HG02759 (cell line): ENCODE data around the gene SAP30BP.
A peak's percentile ranks its signal among the peaks of the same experiment; 100 is the strongest.

Source experiments
- ATAC-seq: cut with Tn5 transposase; IDR thresholded peaks from one replicate; pipeline ENCODE4 v1.9.1; 2021; ENCODE audit warnings: mild to moderate bottlenecking, moderate library complexity; ENCODE audit not compliant: unreplicated experiment

Gene SAP30BP

DNA sequence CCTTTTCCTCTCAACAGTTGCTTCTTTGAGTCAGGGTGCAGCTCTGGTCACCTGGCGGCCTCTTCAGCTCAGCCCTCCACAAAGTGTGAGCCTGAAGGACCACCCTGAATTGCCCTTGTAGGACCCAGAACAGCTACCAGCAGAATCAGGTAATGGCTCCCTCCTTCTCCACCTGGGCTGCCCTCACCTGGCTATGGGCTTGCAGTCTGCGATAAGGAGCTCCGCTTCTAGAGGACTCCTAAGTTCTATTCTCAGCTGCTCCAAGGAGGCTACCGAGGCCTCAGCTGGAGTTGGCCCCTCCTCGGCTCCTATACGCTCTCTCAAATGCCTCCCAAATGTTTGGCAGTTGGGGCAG lies 20.5 kb upstream of the SAP30BP start:
- peak; percentile 15 for ATAC-seq

- ATAC-seq: no peak
Measured at GRCh38 chr17:75647061-75647460, 20.1 kb upstream of the SAP30BP start.

DNA sequence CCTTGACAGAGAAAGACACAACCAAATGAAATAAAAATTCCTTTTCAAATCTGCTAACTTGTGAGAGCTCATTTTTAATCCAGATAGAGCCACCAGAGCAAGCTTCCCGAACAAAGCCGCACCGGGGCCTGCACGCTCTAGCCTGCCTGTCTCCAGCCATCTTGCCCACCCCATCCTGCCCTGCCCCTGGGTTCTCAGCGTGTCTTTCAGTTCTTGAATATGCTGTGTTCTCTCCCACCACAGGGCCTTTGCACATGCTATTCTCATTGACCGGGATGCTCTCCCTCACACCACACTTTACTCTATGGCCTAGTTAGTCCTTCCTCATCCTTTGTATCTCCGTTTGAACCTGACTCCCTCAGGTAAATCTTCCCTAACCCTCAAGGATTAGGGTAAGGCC lies 19.2 kb upstream of the SAP30BP start:
- ATAC-seq: no peak

DNA sequence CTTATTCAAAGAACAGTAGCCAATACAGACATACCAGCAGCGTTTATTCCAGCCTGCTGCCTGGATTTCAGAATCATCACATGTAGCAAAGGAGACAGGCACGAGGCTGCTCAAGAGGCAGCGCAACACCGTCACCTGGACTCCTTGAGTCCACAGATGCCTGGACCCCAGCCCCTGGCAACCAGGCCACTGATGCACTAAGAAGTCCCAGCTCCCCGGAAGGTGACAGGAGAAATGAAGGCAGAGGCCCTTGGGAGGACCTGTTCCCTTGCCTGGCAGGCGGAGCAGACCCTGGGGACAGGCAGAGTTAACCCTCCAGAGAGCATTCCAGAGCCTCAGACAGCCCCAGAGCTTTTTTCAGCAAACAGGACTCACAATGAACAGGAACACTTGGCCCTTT lies 17.5 kb upstream of the SAP30BP start:
- no peak for ATAC-seq

DNA sequence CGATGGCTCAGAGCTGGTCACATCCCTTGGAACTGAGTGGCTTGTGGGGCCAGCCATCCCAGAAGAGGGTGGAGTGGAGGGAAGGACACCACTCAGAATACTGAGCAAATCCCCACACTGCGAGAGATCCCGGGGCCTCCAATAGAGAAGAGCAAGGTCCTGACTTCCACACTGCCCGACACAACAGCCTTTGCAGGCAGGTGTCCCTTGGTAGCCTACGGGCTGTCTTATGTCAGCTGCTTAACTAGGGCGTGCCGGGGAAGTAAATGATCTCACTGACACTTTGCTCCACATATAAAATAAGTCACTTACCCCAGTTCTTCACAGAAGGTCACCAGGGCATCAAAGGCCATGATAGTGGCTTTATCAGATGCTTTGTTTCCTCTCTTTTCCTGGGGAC lies 16.3 kb upstream of the SAP30BP start:
- no peak for ATAC-seq

GRCh38 chr17:75652341-75652740 lies 14.8 kb upstream of the SAP30BP start:
- no peak for ATAC-seq

DNA sequence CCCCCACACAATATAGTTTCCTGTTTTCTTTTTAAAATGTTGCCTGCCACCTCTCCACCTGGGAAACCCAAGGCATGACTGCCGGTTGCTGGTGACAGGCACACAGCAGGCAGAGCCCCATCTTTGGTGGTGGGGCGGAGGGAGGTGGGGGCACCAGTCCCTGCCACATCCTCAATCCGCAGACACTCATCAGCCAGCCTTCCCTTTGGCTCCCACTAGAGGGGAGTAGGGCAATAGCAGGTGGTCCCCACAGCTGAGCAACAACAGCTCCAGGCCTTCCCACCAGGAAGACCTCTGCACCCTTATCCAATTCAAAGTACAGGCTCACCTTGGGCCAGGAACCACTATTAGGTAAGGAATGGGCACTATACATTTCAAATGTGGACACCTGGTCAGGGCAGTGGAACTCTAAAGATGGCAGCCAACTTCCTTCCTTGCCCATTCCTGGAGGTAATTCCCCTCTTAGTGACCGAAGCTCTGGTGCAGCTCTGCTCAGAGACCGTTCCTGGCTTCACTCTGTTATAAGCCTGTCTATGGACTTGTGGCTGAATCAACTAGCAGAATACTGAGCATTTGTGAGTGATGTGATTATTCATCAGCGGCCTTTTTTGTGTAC lies 14.1 kb upstream of the SAP30BP start:
- no peak for ATAC-seq

DNA sequence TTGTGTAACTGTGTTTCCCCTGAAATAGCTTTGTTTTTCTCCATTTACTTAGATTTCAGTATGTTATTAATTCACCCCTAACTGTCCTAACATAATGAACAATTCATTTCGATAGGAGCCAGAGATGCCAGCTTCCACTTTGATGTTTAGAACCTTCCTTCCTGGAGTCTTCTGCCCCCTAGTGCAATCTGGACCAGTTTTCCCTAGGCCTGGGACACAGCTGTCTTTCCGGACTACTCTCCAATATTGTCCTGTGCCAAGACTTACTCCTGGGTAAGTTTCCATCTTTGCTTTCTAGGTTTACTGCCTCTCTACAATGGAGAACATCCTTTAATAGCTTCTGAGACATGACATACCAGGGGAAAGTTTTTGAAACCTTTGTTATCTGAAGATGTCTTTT lies 13.0 kb upstream of the SAP30BP start:
- ATAC-seq: no peak

DNA sequence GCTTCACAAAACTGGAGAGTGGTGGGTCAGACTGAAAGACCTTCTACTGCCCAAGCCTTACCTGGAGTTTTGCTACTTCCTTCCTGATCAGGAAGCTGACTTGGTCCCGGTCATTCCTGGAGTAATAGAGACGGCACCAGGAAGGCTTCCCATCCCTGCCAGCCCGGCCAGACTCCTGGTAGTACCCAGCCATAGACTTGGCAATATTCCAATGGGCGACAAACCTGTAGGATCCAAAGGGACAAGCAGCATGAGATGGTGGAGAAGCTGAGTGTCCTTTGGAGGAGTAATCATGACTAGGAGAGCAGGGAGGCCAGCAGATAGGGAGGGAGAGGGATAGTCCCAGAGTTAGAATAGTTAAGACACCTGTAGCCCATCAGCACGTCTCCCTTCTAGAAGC lies 8.9 kb upstream of the SAP30BP start:
- no peak for ATAC-seq

DNA sequence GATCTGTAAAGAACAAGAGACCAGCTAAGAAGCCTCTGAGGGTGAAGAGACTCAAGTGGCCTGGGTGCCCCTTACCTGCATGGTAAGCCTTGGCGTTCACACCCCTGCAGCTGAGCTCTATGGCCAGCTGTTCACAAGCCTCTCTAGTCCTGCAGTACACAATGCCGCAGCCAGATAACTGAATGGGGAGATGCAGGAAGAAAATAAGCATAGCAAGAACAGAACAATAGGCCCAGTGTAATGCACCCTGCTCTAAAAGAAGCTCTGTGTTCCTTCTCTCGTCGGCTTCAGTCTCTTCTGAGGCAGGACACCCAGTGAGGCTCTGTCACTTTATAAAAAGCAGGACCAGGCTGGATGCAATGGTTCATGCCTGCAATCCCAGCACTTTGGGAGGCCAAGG lies 5.6 kb upstream of the SAP30BP start:
- ATAC-seq: no peak

DNA sequence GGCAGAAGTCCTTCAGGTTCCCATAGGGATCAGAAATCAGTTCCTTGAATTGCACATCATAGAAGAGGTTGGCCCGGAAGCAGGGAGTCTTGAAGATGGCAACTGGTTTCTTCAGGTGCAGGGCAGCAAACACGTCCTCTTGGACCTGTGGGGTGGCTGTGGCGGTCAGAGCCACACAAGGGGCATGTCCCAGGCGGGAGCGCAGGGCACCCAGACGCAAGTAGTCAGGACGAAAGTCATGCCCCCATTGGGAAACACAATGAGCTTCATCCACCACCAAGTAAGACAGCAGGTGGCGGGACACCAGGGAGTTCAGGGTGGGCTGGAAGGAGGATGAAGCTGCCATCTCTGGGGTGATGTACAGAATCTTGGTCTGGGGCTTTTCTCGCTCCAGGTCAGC lies 4.6 kb upstream of the SAP30BP start:
- ATAC-seq: no peak

- ATAC-seq: peak; percentile 66
Measured at GRCh38 chr17:75664099-75664549, 3.0 kb upstream of the SAP30BP start.

GRCh38 chr17:75665981-75666380 lies 1.2 kb upstream of the SAP30BP start:
- no peak for ATAC-seq

DNA sequence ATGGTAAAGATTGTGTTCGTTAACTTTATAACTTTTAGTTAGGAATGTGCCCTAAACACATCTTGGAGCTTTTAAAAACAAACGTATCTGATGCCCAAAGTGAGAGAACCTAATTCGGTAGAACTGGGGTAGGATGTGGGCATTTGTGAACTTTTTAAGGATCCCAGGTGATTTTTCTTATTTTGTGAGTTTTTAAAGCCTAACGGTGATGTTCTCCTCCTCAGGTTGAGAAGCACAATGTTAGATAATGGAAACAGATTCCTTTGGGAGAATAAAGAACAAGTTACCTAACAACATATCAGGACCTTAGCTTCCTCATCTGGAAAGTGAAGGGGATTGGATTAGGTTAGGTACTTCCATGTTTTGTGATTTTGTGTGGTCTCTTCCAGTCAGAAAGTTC lies 687 bp downstream of the SAP30BP start:
- no peak for ATAC-seq

- no peak for ATAC-seq
Measured at GRCh38 chr17:75668489-75668888, 1.4 kb downstream of the SAP30BP start.

DNA sequence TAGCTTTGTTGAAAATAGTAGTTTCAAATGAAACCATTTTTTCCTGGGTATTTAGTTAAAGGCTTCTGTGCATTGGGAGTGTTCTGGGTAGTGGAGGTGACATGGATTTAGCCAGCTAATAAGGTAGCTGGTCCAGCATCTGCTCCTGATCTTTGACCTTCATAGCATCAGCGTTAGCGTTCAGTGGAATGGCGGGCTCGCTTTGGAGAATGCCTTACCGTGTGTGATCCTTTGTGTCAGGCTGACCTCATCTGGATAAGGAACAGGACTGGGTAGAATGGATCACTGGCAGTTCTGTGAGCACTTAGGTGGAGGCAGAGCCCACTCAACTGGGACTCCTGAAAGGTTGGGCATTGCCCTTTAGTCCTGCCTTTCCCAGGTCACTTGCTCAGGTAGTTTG lies 3.7 kb downstream of the SAP30BP start:
- ATAC-seq: no peak

GRCh38 chr17:75672011-75672410 lies 4.9 kb downstream of the SAP30BP start:
- no peak for ATAC-seq

- ATAC-seq: no peak
Measured at GRCh38 chr17:75673487-75673886, 6.3 kb downstream of the SAP30BP start.

DNA sequence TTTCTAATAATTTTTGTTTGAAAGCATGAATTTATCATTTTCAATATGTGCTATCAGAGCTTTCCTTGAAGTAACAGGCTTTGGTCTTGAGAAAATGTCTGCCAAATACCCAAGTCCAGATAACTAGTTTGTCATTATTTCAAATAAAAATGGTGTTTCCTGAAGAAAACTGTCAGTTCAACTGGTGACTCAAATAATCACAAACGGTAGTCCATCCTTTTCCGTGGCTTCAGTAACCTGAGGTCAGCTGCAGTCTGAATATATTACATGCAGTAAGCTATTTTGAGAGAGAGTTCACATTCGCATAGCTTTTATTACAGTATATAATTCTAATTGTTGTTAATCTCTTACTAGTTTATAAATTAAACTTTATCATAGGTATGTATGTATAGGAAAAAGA lies 9.3 kb downstream of the SAP30BP start:
- no peak for ATAC-seq

- no peak for ATAC-seq
Measured at GRCh38 chr17:75679706-75680211, 12.6 kb downstream of the SAP30BP start.

DNA sequence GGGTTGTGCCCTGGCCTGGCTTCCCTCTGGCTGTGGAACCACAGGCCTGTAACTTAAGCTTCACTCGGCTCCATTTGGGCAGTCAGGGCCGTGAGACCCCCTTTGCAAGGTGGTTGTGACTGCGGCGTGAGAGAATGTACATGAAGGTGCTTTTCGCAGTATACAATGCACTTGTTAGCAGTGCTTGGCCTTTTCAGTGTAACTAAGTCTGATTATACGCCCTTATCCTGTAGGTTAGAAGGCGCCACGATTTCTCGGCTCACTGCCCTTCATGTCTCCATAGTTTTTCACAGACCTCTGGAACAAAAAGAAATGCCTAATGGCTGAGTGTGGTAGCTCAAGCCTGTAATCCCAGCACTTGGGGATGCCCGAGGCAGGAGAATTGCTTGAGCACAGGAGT lies 13.3 kb downstream of the SAP30BP start:
- no peak for ATAC-seq

DNA sequence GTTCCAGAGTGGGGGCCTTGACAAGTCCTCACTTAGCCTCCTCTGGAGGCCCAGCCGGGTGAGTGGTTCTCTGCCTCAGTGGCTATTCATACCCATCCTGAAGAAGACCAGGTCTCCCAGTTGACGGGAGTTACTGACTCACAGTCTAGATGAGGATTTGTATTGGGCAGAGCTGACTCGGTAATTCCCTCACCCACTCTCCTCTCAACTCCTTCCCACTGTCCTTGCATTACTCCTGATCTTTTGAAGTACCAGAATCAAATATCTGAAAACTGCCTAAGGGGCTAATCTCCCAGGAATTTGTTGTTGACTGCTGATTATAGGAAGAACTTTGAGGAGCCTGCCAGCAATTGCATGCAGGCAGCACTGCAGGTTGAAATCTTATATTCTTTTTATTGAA lies 14.2 kb downstream of the SAP30BP start:
- no peak for ATAC-seq

GRCh38 chr17:75683583-75683982 lies 16.4 kb downstream of the SAP30BP start:
- no peak for ATAC-seq
